HepG2 (cell line): ENCODE results near the gene ZNF865. TPM values are rescaled to one million over a fixed set of nuclear protein-coding genes. Genes with fewer than 3 reads are reported as not detected.

ENCODE experiments used
- KMT2B ChIP-seq: IDR thresholded peaks from 2 replicates; pipeline ENCODE4 v1.6.1; 2016; ENCODE audit warnings: missing genetic modification reagents, missing compliant biosample characterization
- MEIS2 ChIP-seq: sonication (generic); formaldehyde crosslinking; IDR thresholded peaks from 2 replicates; pipeline ENCODE4 v1.9.0; 2021; ENCODE audit warnings: mild to moderate bottlenecking, missing genetic modification reagents
- NKX3-1 ChIP-seq: sonication (generic); formaldehyde crosslinking; IDR thresholded peaks from 2 replicates; pipeline ENCODE4 v1.5.0; 2020; ENCODE audit warnings: missing genetic modification reagents
- NRL ChIP-seq: sonication (generic); formaldehyde crosslinking; IDR thresholded peaks from 2 replicates; pipeline ENCODE4 v1.5.0; 2020; ENCODE audit warnings: missing genetic modification reagents, mild to moderate bottlenecking, moderate library complexity, borderline replicate concordance
- SALL2 ChIP-seq: sonication (generic); formaldehyde crosslinking; IDR thresholded peaks from 2 replicates; pipeline ENCODE4 v1.8.1; 2023; ENCODE audit warnings: mild to moderate bottlenecking, missing genetic modification reagents, inconsistent platforms
- ZIK1 ChIP-seq: sonication (generic); formaldehyde crosslinking; IDR thresholded peaks from 2 replicates; pipeline ENCODE4 v1.5.0; 2020; ENCODE audit warnings: mild to moderate bottlenecking, low read depth, missing genetic modification reagents, borderline replicate concordance
- ZKSCAN1 ChIP-seq: fragments of 150-350 bp; IDR thresholded peaks from 2 replicates; pipeline ENCODE4 v1.6.1; 2014; ENCODE audit warnings: low read length
- ZNF143 ChIP-seq: sonication (generic); formaldehyde crosslinking; IDR thresholded peaks from 2 replicates; pipeline ENCODE4 v1.4.0; 2020; ENCODE audit warnings: missing genetic modification reagents
- ZNF253 ChIP-seq: sonication (generic); formaldehyde crosslinking; IDR thresholded peaks from 2 replicates; pipeline ENCODE4 v1.8.0; 2022; ENCODE audit warnings: mild to moderate bottlenecking, missing genetic modification reagents, borderline replicate concordance
- ZNF263 ChIP-seq: sonication (generic); formaldehyde crosslinking; IDR thresholded peaks from 2 replicates; pipeline ENCODE4 v1.4.0; 2020; ENCODE audit warnings: missing genetic modification reagents
- ZNF350 ChIP-seq: sonication (generic); formaldehyde crosslinking; IDR thresholded peaks from 2 replicates; pipeline ENCODE4 v1.4.0; 2020; ENCODE audit warnings: mild to moderate bottlenecking, low read depth, missing genetic modification reagents, borderline replicate concordance
- ZNF530 ChIP-seq: sonication (generic); formaldehyde crosslinking; IDR thresholded peaks from 2 replicates; pipeline ENCODE4 v1.5.0; 2020; ENCODE audit warnings: low read depth, mild to moderate bottlenecking, missing genetic modification reagents
- ZNF883 ChIP-seq: sonication (generic); formaldehyde crosslinking; IDR thresholded peaks from 2 replicates; pipeline ENCODE4 v1.5.1; 2020; ENCODE audit warnings: mild to moderate bottlenecking, missing genetic modification reagents; ENCODE audit errors: not compliant biosample characterization
- polyA plus RNA-seq, 8 experiments: library from polyadenylated mRNA; depleted of rRNA in 3 of 8; stranded (reverse) in 7 of 8; unstranded in 1 of 8; fragments of >200 nt; fragmentation: Illumina TruSeq in 4 of 8; extraction: Trizol in 4 of 8; gene quantifications; 2 replicates each; pipeline versions ENCODE4 v1.2.1 to v1.2.3, GENCODE V29; 2011 to 2016; ENCODE audit warnings: low read depth in 4 of 8, missing spikeins in 1 of 8, mixed read lengths in 1 of 8; ENCODE audit not compliant: insufficient read depth in 1 of 8
- total RNA-seq, 5 experiments: library from RNA; depleted of rRNA; stranded (reverse); fragments of >200 nt; fragmentation: Illumina TruSeq; extraction: Trizol; gene quantifications; 2 replicates each; pipeline ENCODE4 v1.2.3, GENCODE V29; 2016; ENCODE audit warnings: low read depth in 1 of 5
- TF ChIP-seq, protein P1 (sequence below): sonication (generic); formaldehyde crosslinking; conservative IDR thresholded peaks from 2 replicates; pipeline ENCODE4 v1.4.0; 2020; ENCODE audit warnings: missing genetic modification reagents
- TF ChIP-seq, protein P2 (sequence below): sonication (generic); formaldehyde crosslinking; IDR thresholded peaks from 2 replicates; pipeline ENCODE4 v1.4.0; 2020; ENCODE audit warnings: mild to moderate bottlenecking, missing genetic modification reagents, borderline replicate concordance
- TF ChIP-seq, protein P3 (sequence below): sonication (generic); formaldehyde crosslinking; IDR thresholded peaks from 2 replicates; pipeline ENCODE4 v1.5.0; 2020; ENCODE audit warnings: mild to moderate bottlenecking, missing genetic modification reagents, borderline replicate concordance
- TF ChIP-seq, protein P4 (sequence below), 2 experiments: sonication (generic) in 1 of 2; formaldehyde crosslinking in 1 of 2; IDR thresholded peaks; 2 replicates each; pipeline versions ENCODE4 v1.5.1 to v1.6.1; 2011 to 2020; ENCODE audit warnings: borderline replicate concordance in 1 of 2, low read depth in 1 of 2, low read length in 1 of 2, mild to moderate bottlenecking in 1 of 2, missing genetic modification reagents in 1 of 2, moderate library complexity in 1 of 2

Gene ZNF865
- total and polyA plus RNA-seq, 2 of the 13 experiments (the other 11 are each of a cell fraction or from before 2014, with no cell fraction given), result 0.93 to 1.0 TPM

DNA sequence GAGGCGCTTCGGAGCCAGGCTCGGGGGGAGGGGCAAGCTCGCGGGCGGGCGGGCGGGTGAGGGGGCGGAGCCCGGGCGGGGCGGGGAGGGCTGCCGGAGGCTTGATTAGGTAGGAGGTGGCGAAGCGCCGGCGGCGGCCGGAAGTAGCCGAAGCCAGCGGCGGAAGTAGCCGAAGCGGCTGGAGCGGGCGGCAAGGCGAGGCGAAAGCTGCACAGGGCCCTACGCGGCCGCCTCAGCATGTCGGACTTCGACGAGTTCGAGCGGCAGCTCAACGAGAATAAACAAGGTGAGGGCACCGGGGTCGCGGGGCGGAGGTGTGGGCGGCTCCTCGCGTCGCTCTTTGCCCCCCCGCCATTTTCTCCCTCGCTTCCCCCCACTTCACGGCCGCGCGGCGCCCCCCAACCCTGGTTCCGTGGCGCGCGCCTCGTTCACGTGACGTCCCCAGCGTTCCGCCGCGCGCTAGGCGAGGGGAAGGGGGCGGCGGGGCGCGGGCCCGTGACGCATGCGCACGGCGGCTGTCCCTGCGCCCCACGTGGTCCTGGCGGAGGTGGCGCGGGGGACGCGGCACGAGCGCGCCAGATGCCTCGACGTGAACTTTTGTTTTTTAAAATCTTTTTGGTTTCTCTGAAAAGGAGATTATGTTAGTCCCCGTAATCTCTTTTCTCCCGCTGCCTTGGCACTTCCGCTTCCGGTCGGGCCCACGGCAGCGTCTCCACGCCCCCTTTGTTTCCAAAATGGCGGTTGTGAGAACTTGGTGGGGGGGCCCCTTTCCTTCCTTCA lies 49.6 kb downstream of the ZNF865 start, which contains the start of gene U2AF2 (continued):
- TF ChIP-seq, protein P1, sequence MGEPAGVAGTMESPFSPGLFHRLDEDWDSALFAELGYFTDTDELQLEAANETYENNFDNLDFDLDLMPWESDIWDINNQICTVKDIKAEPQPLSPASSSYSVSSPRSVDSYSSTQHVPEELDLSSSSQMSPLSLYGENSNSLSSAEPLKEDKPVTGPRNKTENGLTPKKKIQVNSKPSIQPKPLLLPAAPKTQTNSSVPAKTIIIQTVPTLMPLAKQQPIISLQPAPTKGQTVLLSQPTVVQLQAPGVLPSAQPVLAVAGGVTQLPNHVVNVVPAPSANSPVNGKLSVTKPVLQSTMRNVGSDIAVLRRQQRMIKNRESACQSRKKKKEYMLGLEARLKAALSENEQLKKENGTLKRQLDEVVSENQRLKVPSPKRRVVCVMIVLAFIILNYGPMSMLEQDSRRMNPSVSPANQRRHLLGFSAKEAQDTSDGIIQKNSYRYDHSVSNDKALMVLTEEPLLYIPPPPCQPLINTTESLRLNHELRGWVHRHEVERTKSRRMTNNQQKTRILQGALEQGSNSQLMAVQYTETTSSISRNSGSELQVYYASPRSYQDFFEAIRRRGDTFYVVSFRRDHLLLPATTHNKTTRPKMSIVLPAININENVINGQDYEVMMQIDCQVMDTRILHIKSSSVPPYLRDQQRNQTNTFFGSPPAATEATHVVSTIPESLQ (CRISPR knock-in tag), result no peak
- peak; percentile 11; the same call in 1 of the 2 replicates for TF ChIP-seq ZIK1 (CRISPR knock-in tag)
- TF ChIP-seq ZNF143, result 0 out of 2 replicates have a peak, but pooled peaks have one; percentile 16
- TF ChIP-seq, protein P2, sequence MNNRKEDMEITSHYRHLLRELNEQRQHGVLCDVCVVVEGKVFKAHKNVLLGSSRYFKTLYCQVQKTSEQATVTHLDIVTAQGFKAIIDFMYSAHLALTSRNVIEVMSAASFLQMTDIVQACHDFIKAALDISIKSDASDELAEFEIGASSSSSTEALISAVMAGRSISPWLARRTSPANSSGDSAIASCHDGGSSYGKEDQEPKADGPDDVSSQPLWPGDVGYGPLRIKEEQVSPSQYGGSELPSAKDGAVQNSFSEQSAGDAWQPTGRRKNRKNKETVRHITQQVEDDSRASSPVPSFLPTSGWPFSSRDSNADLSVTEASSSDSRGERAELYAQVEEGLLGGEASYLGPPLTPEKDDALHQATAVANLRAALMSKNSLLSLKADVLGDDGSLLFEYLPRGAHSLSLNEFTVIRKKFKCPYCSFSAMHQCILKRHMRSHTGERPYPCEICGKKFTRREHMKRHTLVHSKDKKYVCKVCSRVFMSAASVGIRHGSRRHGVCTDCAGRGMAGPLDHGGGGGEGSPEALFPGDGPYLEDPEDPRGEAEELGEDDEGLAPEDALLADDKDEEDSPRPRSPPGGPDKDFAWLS (CRISPR knock-in tag), result no peak
- TF ChIP-seq, protein P3, sequence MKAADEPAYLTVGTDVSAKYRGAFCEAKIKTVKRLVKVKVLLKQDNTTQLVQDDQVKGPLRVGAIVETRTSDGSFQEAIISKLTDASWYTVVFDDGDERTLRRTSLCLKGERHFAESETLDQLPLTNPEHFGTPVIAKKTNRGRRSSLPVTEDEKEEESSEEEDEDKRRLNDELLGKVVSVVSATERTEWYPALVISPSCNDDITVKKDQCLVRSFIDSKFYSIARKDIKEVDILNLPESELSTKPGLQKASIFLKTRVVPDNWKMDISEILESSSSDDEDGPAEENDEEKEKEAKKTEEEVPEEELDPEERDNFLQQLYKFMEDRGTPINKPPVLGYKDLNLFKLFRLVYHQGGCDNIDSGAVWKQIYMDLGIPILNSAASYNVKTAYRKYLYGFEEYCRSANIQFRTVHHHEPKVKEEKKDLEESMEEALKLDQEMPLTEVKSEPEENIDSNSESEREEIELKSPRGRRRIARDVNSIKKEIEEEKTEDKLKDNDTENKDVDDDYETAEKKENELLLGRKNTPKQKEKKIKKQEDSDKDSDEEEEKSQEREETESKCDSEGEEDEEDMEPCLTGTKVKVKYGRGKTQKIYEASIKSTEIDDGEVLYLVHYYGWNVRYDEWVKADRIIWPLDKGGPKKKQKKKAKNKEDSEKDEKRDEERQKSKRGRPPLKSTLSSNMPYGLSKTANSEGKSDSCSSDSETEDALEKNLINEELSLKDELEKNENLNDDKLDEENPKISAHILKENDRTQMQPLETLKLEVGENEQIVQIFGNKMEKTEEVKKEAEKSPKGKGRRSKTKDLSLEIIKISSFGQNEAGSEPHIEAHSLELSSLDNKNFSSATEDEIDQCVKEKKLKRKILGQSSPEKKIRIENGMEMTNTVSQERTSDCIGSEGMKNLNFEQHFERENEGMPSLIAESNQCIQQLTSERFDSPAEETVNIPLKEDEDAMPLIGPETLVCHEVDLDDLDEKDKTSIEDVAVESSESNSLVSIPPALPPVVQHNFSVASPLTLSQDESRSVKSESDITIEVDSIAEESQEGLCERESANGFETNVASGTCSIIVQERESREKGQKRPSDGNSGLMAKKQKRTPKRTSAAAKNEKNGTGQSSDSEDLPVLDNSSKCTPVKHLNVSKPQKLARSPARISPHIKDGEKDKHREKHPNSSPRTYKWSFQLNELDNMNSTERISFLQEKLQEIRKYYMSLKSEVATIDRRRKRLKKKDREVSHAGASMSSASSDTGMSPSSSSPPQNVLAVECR (CRISPR knock-in tag), result peak; percentile 77
- no peak for TF ChIP-seq ZNF530 (CRISPR knock-in tag)
- TF ChIP-seq, protein P4, sequence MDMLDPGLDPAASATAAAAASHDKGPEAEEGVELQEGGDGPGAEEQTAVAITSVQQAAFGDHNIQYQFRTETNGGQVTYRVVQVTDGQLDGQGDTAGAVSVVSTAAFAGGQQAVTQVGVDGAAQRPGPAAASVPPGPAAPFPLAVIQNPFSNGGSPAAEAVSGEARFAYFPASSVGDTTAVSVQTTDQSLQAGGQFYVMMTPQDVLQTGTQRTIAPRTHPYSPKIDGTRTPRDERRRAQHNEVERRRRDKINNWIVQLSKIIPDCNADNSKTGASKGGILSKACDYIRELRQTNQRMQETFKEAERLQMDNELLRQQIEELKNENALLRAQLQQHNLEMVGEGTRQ (IDR thresholded peaks at IDR 0.05; ENCODE audit: low read depth, low read length), result 0 out of 2 replicates have a peak, but pooled peaks have one; percentile 26
- TF ChIP-seq, protein P4 (CRISPR knock-in tag; IDR thresholded peaks at IDR 0.05; ENCODE audit: borderline replicate concordance), result 0 out of 2 replicates have a peak, but pooled peaks have one; percentile 21
- peak; percentile 39; the same call in 1 of the 2 replicates for TF ChIP-seq MEIS2 (CRISPR knock-in tag)
- peak; percentile 60; the same call in 1 of the 2 replicates for TF ChIP-seq NKX3-1
- TF ChIP-seq ZNF350 (CRISPR knock-in tag), result no peak
- TF ChIP-seq ZKSCAN1, result no peak
- peak; percentile 56; the same call in 1 of the 2 replicates for TF ChIP-seq ZNF253 (CRISPR knock-in tag)
- TF ChIP-seq ZNF883, result peak; percentile 45
- TF ChIP-seq SALL2, result no peak; the same call in 1 of the 2 replicates
- 0 out of 2 replicates have a peak, but pooled peaks have one; percentile 11 for TF ChIP-seq ZNF263
- TF ChIP-seq KMT2B (CRISPR knock-in tag), result peak; percentile 4; the same call in 1 of the 2 replicates
- peak; percentile 35 for TF ChIP-seq NRL (CRISPR knock-in tag)
